Measurements from ENCODE around the gene ZDHHC14. TPM values are rescaled to one million over a fixed set of nuclear protein-coding genes. Genes with fewer than 3 reads are reported as not detected.

ZDHHC14 gene
- total RNA-seq, 1 donor from 2014 or later = 26.1 TPM

GRCh38 chr6:157606516-157606915, 225.5 kb downstream of the ZDHHC14 start:
- no peak for DNase-seq (ENCODE audit: low spot score)
- Mint-ChIP-seq H3K9me3 (ENCODE audit: unreplicated experiment) (no peaks in the 10 kb centered on the region), H3K4me1 (ENCODE audit: unreplicated experiment) (peaks cover 51% of the 10 kb centered on the region), H3K36me3 (ENCODE audit: low read depth, unreplicated experiment) (peaks cover 3% of the 10 kb centered on the region), H3K27me3 (ENCODE audit: unreplicated experiment) (peaks cover 4% of the 10 kb centered on the region), H3K27ac (ENCODE audit: unreplicated experiment) (peak overlapping the region; percentile 80), H3K4me3 (ENCODE audit: unreplicated experiment) (no peak overlapping the region)
- TF ChIP-seq, protein P1, sequence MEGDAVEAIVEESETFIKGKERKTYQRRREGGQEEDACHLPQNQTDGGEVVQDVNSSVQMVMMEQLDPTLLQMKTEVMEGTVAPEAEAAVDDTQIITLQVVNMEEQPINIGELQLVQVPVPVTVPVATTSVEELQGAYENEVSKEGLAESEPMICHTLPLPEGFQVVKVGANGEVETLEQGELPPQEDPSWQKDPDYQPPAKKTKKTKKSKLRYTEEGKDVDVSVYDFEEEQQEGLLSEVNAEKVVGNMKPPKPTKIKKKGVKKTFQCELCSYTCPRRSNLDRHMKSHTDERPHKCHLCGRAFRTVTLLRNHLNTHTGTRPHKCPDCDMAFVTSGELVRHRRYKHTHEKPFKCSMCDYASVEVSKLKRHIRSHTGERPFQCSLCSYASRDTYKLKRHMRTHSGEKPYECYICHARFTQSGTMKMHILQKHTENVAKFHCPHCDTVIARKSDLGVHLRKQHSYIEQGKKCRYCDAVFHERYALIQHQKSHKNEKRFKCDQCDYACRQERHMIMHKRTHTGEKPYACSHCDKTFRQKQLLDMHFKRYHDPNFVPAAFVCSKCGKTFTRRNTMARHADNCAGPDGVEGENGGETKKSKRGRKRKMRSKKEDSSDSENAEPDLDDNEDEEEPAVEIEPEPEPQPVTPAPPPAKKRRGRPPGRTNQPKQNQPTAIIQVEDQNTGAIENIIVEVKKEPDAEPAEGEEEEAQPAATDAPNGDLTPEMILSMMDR (IDR thresholded peaks at IDR 0.05; ENCODE audit: unreplicated experiment) = no peak

- Mint-ChIP-seq H3K27ac (ENCODE audit: unreplicated experiment) (peak overlapping the region; percentile 80), H3K4me3 (ENCODE audit: unreplicated experiment) (peak overlapping the region; percentile 70)
- peak; percentile 22 for DNase-seq (ENCODE audit: low spot score)
These were observed 226.5 kb downstream of the ZDHHC14 start for GRCh38 chr6:157607317-157608109.

GRCh38 chr6:157608221-157609075, 227.5 kb downstream of the ZDHHC14 start:
- no peaks in the 10 kb centered on the region for H3K9me3 Mint-ChIP-seq (ENCODE audit: unreplicated experiment)
- H3K4me3 Mint-ChIP-seq (ENCODE audit: unreplicated experiment) = peak overlapping the region; percentile 70
- peak overlapping the region; percentile 16 for H3K27ac Mint-ChIP-seq (ENCODE audit: unreplicated experiment)

More at GRCh38 chr6:157607317-157608109, 226.5 kb downstream of the ZDHHC14 start:
- Mint-ChIP-seq H3K27me3 (ENCODE audit: unreplicated experiment) (peaks cover 4% of the 10 kb centered on the region), H3K4me1 (ENCODE audit: unreplicated experiment) (peaks cover 58% of the 10 kb centered on the region), H3K36me3 (ENCODE audit: low read depth, unreplicated experiment) (peaks cover 3% of the 10 kb centered on the region), H3K9me3 (ENCODE audit: unreplicated experiment) (no peaks in the 10 kb centered on the region)
- TF ChIP-seq, protein P1 (IDR thresholded peaks at IDR 0.05; ENCODE audit: unreplicated experiment) = no peak

GRCh38 chr6:157609117-157609516, 228.1 kb downstream of the ZDHHC14 start:
- Mint-ChIP-seq H3K36me3 (ENCODE audit: low read depth, unreplicated experiment) (no peaks in the 10 kb centered on the region), H3K27ac (ENCODE audit: unreplicated experiment) (no peak overlapping the region)

More at GRCh38 chr6:157608221-157609075, 227.5 kb downstream of the ZDHHC14 start:
- Mint-ChIP-seq H3K4me1 (ENCODE audit: unreplicated experiment) (peaks cover 58% of the 10 kb centered on the region), H3K27me3 (ENCODE audit: unreplicated experiment) (peaks cover 4% of the 10 kb centered on the region), H3K36me3 (ENCODE audit: low read depth, unreplicated experiment) (no peaks in the 10 kb centered on the region)
- no peak for DNase-seq (ENCODE audit: low spot score)
- TF ChIP-seq, protein P1 (IDR thresholded peaks at IDR 0.05; ENCODE audit: unreplicated experiment) = no peak

More at GRCh38 chr6:157609117-157609516, 228.1 kb downstream of the ZDHHC14 start:
- no peak for DNase-seq (ENCODE audit: low spot score)
- Mint-ChIP-seq H3K4me3 (ENCODE audit: unreplicated experiment) (peak overlapping the region; percentile 19), H3K4me1 (ENCODE audit: unreplicated experiment) (peaks cover 58% of the 10 kb centered on the region), H3K9me3 (ENCODE audit: unreplicated experiment) (no peaks in the 10 kb centered on the region), H3K27me3 (ENCODE audit: unreplicated experiment) (peaks cover 4% of the 10 kb centered on the region)
- TF ChIP-seq, protein P1 (IDR thresholded peaks at IDR 0.05; ENCODE audit: unreplicated experiment) = no peak
